Sigmoid colon (tissue), 7 donors: ENCODE data around the gene DIAPH2. TPM values are rescaled to one million over a fixed set of nuclear protein-coding genes. Genes with fewer than 3 reads are reported as not detected.

Experiments used
- DNase-seq: peaks from one replicate; pipeline ENCODE4 v3.0.0-alpha.2; 2019
- H3K27ac ChIP-seq, 4 donors: fragments of 200-600 bp; sonication (generic); one replicate each; pipeline ENCODE4 v1.5.1; 2016 to 2019; ENCODE audit warnings: mild to moderate bottlenecking in 1 of 4
- H3K27me3 ChIP-seq, 3 donors: fragments of 200-600 bp; sonication (generic); one replicate each; pipeline ENCODE4 v1.5.1; 2019; ENCODE audit warnings: mild to moderate bottlenecking in 1 of 3
- H3K36me3 ChIP-seq, 4 donors: fragments of 200-600 bp; sonication (generic); one replicate each; pipeline ENCODE4 v1.5.1; 2016 to 2019
- H3K4me1 ChIP-seq, 4 donors: fragments of 200-600 bp; sonication (generic); one replicate each; pipeline ENCODE4 v1.5.1; 2017 to 2019
- H3K4me3 ChIP-seq, 4 donors: fragments of 200-600 bp; sonication (generic); one replicate each; pipeline ENCODE4 v1.5.1; 2017 to 2019; ENCODE audit warnings: mild to moderate bottlenecking in 2 of 4, moderate library complexity in 1 of 4
- H3K9me3 ChIP-seq, 4 donors: fragments of 200-600 bp in 3 of 4; sonication (generic) in 3 of 4; one replicate each; pipeline versions ENCODE4 v1.5.1 to v1.6.1; 2013 to 2019
- EP300 ChIP-seq, 4 donors: sonication (generic); formaldehyde crosslinking; IDR thresholded peaks; one replicate each; pipeline ENCODE4 v1.6.1; 2017; ENCODE audit warnings: antibody characterized with exemption in 4 of 4
- POLR2A ChIP-seq, 2 donors: fragments of 450-650 bp; IDR thresholded peaks; one replicate each; pipeline ENCODE4 v1.6.1; 2016; ENCODE audit warnings: antibody characterized with exemption in 2 of 2, mild to moderate bottlenecking in 2 of 2, moderate library complexity in 2 of 2
- POLR2AphosphoS5 ChIP-seq, 4 donors: sonication (generic); formaldehyde crosslinking; IDR thresholded peaks; one replicate each; pipeline ENCODE4 v1.6.1; 2017; ENCODE audit warnings: antibody characterized with exemption in 4 of 4
- WGBS, 2 donors: extraction: QIAGEN DNeasy Blood & Tissue Kit; methylation state at CpG; one replicate each; pipeline ENCODE4 v1.1.7; 2013; 5-methylcytosine and 5-hydroxymethylcytosine counted together
- intact Hi-C: fragments of 100-400 bp; cut with DNase I; formaldehyde crosslinking; loops from one replicate; pipeline ENCODE4 v1.15.1; 2023
- polyA plus RNA-seq, 3 donors: library from polyadenylated mRNA; stranded (reverse); fragments of 200-250 nt; gene quantifications; one replicate each; pipeline ENCODE4 v1.2.3, GENCODE V29; 2013
- total RNA-seq, 4 donors: library from RNA; depleted of rRNA; stranded (reverse); fragments of >200 nt; gene quantifications; one replicate each; pipeline ENCODE4 v1.1.0, GENCODE V29; 2016
- TF ChIP-seq, protein P1 (sequence below), 4 experiments: fragments of 450-650 bp in 3 of 4; fragments of 200-600 bp in 1 of 4; IDR thresholded peaks; one replicate each; pipeline ENCODE4 v1.5.1; 2016 to 2019; ENCODE audit warnings: antibody characterized with exemption in 4 of 4, mild to moderate bottlenecking in 3 of 4, moderate library complexity in 2 of 4
- donor health status: healthy with polysubstance abuse.
- donor health status: Bipolar disorder and iron deficiency.
- donor health status: healthy.

The DIAPH2 gene
- total and polyA plus RNA-seq, 7 donors, result 6.6 to 31.3 (median 21.7) TPM

GRCh38 chrX:96743367-96744073 lies 58.9 kb downstream of the DIAPH2 start:
- H3K27ac ChIP-seq, result no peak overlapping the region
- 94 to 97% methylated on average over 1 of the region's 1 CpG for WGBS, 2 donors
- no peaks in the 10 kb centered on the region for H3K36me3 ChIP-seq
- H3K4me1 ChIP-seq, result no peaks in the 10 kb centered on the region
- no peak overlapping the region for H3K4me3 ChIP-seq
- no peaks in the 10 kb centered on the region for H3K27me3 ChIP-seq
- intact Hi-C loops, result no loop called here
- DNase-seq, result no peak
- H3K9me3 ChIP-seq, result no peaks in the 10 kb centered on the region
- TF ChIP-seq, protein P1, sequence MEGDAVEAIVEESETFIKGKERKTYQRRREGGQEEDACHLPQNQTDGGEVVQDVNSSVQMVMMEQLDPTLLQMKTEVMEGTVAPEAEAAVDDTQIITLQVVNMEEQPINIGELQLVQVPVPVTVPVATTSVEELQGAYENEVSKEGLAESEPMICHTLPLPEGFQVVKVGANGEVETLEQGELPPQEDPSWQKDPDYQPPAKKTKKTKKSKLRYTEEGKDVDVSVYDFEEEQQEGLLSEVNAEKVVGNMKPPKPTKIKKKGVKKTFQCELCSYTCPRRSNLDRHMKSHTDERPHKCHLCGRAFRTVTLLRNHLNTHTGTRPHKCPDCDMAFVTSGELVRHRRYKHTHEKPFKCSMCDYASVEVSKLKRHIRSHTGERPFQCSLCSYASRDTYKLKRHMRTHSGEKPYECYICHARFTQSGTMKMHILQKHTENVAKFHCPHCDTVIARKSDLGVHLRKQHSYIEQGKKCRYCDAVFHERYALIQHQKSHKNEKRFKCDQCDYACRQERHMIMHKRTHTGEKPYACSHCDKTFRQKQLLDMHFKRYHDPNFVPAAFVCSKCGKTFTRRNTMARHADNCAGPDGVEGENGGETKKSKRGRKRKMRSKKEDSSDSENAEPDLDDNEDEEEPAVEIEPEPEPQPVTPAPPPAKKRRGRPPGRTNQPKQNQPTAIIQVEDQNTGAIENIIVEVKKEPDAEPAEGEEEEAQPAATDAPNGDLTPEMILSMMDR (IDR thresholded peaks at IDR 0.05), result no peak
- no peak for TF ChIP-seq POLR2AphosphoS5 (IDR thresholded peaks at IDR 0.05)

GRCh38 chrX:96752781-96753180 lies 68.1 kb downstream of the DIAPH2 start:
- Histone ChIP-seq H3K4me3 (no peak overlapping the region), H3K27me3 (no peaks in the 10 kb centered on the region), H3K9me3 (no peaks in the 10 kb centered on the region), H3K27ac (no peak overlapping the region), H3K4me1 (no peaks in the 10 kb centered on the region), H3K36me3 (no peaks in the 10 kb centered on the region)
- TF ChIP-seq POLR2AphosphoS5 (IDR thresholded peaks at IDR 0.05) (no peak), EP300 (IDR thresholded peaks at IDR 0.05) (no peak), POLR2A (IDR thresholded peaks at IDR 0.05) (no peak)
- TF ChIP-seq, protein P1 (IDR thresholded peaks at IDR 0.05), result no peak
- intact Hi-C loops, result no loop called here
- 46 to 83% methylated on average over 5 of the region's 5 CpGs for WGBS, 2 donors
- no peak for DNase-seq

GRCh38 chrX:96753230-96753629 lies 68.6 kb downstream of the DIAPH2 start:
- no peak overlapping the region for H3K4me3 ChIP-seq
- H3K36me3 ChIP-seq, result no peaks in the 10 kb centered on the region
- 86 to 96% methylated on average over 1 of the region's 1 CpG for WGBS, 2 donors
- no peak overlapping the region for H3K27ac ChIP-seq
- H3K27me3 ChIP-seq, result no peaks in the 10 kb centered on the region
- H3K9me3 ChIP-seq, result no peaks in the 10 kb centered on the region
- no peaks in the 10 kb centered on the region for H3K4me1 ChIP-seq
- TF ChIP-seq EP300 (IDR thresholded peaks at IDR 0.05) (no peak), POLR2AphosphoS5 (IDR thresholded peaks at IDR 0.05) (no peak), POLR2A (IDR thresholded peaks at IDR 0.05) (no peak)
- TF ChIP-seq, protein P1 (IDR thresholded peaks at IDR 0.05), result no peak
- DNase-seq, result no peak
- intact Hi-C loops, result no loop called here

DNA sequence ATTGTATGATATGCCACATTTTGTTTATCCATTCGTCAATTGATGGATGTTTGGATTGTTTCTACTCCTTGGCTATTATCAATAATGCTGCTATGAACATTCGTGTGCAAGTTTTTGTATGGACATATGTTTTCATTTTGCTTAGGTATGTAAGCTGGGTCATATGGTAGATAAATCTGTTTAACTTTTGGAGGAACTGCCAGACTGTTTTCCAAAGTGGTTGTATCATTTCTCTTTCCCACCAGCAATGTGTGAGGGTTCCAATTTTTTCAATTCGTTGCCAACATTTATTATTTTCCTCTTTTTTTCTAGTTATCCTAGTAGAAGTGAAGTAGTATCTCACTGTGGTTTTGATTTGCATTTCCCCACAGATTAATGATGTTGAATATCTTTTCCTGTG lies 71.8 kb downstream of the DIAPH2 start:
- Histone ChIP-seq H3K9me3 (no peaks in the 10 kb centered on the region), H3K27ac (no peak overlapping the region), H3K36me3 (no peaks in the 10 kb centered on the region), H3K4me1 (no peaks in the 10 kb centered on the region), H3K4me3 (no peak overlapping the region), H3K27me3 (no peaks in the 10 kb centered on the region)
- intact Hi-C loops, result no loop called here
- WGBS, 2 donors, result 95 to 97% methylated on average over 3 of the region's 3 CpGs
- no peak for TF ChIP-seq EP300 (IDR thresholded peaks at IDR 0.05)
- no peak for TF ChIP-seq POLR2AphosphoS5 (IDR thresholded peaks at IDR 0.05)
- TF ChIP-seq, protein P1 (IDR thresholded peaks at IDR 0.05), result no peak
- no peak for TF ChIP-seq POLR2A (IDR thresholded peaks at IDR 0.05)
- no peak for DNase-seq

DNA sequence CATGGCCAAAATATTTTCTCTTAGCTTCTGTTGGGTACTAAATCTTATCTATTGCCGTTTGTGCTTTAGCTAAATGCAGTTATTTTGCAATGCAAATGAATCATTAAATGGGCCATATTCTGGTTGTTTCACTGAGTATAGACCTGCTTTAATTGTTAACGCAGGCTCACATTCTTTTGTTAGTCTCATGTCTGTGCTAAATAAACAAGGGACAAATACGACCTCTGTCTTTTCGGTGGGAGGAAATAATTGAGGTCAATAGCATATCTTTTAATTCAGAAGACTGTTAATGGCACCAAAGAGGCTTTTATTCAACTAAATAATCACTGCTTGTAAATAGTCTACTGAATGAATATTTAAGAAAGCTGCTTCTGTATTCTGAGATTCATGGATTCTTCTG lies 76.9 kb downstream of the DIAPH2 start:
- 66 to 70% methylated on average over 4 of the region's 4 CpGs for WGBS, 2 donors
- Histone ChIP-seq H3K36me3 (no peaks in the 10 kb centered on the region), H3K27ac (no peak overlapping the region), H3K4me3 (no peak overlapping the region), H3K9me3 (no peaks in the 10 kb centered on the region), H3K27me3 (no peaks in the 10 kb centered on the region), H3K4me1 (no peaks in the 10 kb centered on the region)
- intact Hi-C loops, result no loop called here
- no peak for DNase-seq
- TF ChIP-seq, protein P1 (IDR thresholded peaks at IDR 0.05), result no peak
- TF ChIP-seq POLR2A (IDR thresholded peaks at IDR 0.05), result no peak
- no peak for TF ChIP-seq EP300 (IDR thresholded peaks at IDR 0.05)
- no peak for TF ChIP-seq POLR2AphosphoS5 (IDR thresholded peaks at IDR 0.05)
